Measurements from ENCODE around the gene KCNJ18.
"Not testable (repeated sequence)": the region's sequence is repeated elsewhere in the genome, so short reads cannot be mapped to it uniquely, and the experiment has no call there.

The KCNJ18 gene

GRCh38 chr17:21722268-21722667, 29.9 kb downstream of the KCNJ18 start:
- DNase-seq (ENCODE audit: low read depth in 3 of 3, low spot score in 1 of 3): not testable (repeated sequence)

- DNase-seq (ENCODE audit: low read depth in 3 of 3, low spot score in 1 of 3): not testable (repeated sequence)
These were observed 32.1 kb downstream of the KCNJ18 start for GRCh38 chr17:21724216-21725006.

- not testable (repeated sequence) for DNase-seq (ENCODE audit: low read depth in 3 of 3, low spot score in 1 of 3)
These were observed 38.8 kb downstream of the KCNJ18 start for GRCh38 chr17:21731076-21731475.

- DNase-seq (ENCODE audit: low read depth in 3 of 3, low spot score in 1 of 3): not testable (repeated sequence)
These were observed 41.6 kb downstream of the KCNJ18 start for GRCh38 chr17:21733931-21734330.

- not testable (repeated sequence) for DNase-seq (ENCODE audit: low read depth in 3 of 3, low spot score in 1 of 3)
These were observed 43.5 kb downstream of the KCNJ18 start for GRCh38 chr17:21735814-21736213.

GRCh38 chr17:21737015-21737580, 44.8 kb downstream of the KCNJ18 start:
- DNase-seq (ENCODE audit: low read depth in 3 of 3, low spot score in 1 of 3): not testable (repeated sequence)

- DNase-seq (ENCODE audit: low read depth in 3 of 3, low spot score in 1 of 3): not testable (repeated sequence)
These were observed 45.9 kb downstream of the KCNJ18 start for GRCh38 chr17:21738241-21738640.

GRCh38 chr17:21738877-21739474, 46.7 kb downstream of the KCNJ18 start:
- DNase-seq (ENCODE audit: low read depth in 3 of 3, low spot score in 1 of 3): not testable (repeated sequence)

GRCh38 chr17:21739485-21739884, 47.2 kb downstream of the KCNJ18 start:
- not testable (repeated sequence) for DNase-seq (ENCODE audit: low read depth in 3 of 3, low spot score in 1 of 3)

- DNase-seq (ENCODE audit: low read depth in 3 of 3, low spot score in 1 of 3): not testable (repeated sequence)
These were observed 48.5 kb downstream of the KCNJ18 start for GRCh38 chr17:21740836-21741235.

GRCh38 chr17:21741520-21741919, 49.2 kb downstream of the KCNJ18 start:
- DNase-seq (ENCODE audit: low read depth in 3 of 3, low spot score in 1 of 3): not testable (repeated sequence)

- no peak for DNase-seq (ENCODE audit: low read depth in 3 of 3, low spot score in 1 of 3)
These were observed 50.0 kb downstream of the KCNJ18 start for GRCh38 chr17:21742326-21742725.

GRCh38 chr17:21744151-21744550, 51.8 kb downstream of the KCNJ18 start:
- not testable (repeated sequence) for DNase-seq (ENCODE audit: low read depth in 3 of 3, low spot score in 1 of 3)

- not testable (repeated sequence) for DNase-seq (ENCODE audit: low read depth in 3 of 3, low spot score in 1 of 3)
These were observed 52.3 kb downstream of the KCNJ18 start for GRCh38 chr17:21744621-21745020.

GRCh38 chr17:21745385-21746054, 53.2 kb downstream of the KCNJ18 start:
- not testable (repeated sequence) for DNase-seq (ENCODE audit: low read depth in 3 of 3, low spot score in 1 of 3)

GRCh38 chr17:21746415-21746814, 54.1 kb downstream of the KCNJ18 start:
- DNase-seq (ENCODE audit: low read depth in 3 of 3, low spot score in 1 of 3): not testable (repeated sequence)

GRCh38 chr17:21747195-21747915, 55.0 kb downstream of the KCNJ18 start:
- not testable (repeated sequence) for DNase-seq (ENCODE audit: low read depth in 3 of 3, low spot score in 1 of 3)

- not testable (repeated sequence) for DNase-seq (ENCODE audit: low read depth in 3 of 3, low spot score in 1 of 3)
These were observed 56.4 kb downstream of the KCNJ18 start for GRCh38 chr17:21748686-21749085.

- not testable (repeated sequence) for DNase-seq (ENCODE audit: low read depth in 3 of 3, low spot score in 1 of 3)
These were observed 57.6 kb downstream of the KCNJ18 start for GRCh38 chr17:21749696-21750531.

GRCh38 chr17:21751111-21751510, 58.8 kb downstream of the KCNJ18 start:
- DNase-seq (ENCODE audit: low read depth in 3 of 3, low spot score in 1 of 3): not testable (repeated sequence)
